ENCODE data around the gene TLE3.

The TLE3 gene

DNA sequence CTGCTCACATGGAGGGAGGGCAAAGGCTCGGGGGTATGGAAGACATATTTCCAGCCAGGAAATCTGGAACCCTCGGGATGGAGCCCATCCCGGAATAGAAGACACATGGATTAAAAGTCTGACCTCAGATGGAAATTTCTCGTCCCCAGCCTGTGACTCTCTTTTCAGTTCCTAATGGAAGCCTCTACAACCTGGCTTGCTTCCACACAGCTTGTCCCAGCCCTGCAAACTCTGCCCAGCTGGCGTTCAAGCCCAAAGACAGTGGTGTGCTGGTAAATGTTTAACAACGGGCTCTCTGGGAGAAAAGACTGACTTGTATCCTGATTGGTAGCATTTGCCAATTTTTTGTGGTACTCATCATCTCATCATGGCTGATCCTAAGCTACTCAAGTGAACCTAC, 35.6 kb upstream of the TLE3 start (continued):
- TF ChIP-seq, protein P1, sequence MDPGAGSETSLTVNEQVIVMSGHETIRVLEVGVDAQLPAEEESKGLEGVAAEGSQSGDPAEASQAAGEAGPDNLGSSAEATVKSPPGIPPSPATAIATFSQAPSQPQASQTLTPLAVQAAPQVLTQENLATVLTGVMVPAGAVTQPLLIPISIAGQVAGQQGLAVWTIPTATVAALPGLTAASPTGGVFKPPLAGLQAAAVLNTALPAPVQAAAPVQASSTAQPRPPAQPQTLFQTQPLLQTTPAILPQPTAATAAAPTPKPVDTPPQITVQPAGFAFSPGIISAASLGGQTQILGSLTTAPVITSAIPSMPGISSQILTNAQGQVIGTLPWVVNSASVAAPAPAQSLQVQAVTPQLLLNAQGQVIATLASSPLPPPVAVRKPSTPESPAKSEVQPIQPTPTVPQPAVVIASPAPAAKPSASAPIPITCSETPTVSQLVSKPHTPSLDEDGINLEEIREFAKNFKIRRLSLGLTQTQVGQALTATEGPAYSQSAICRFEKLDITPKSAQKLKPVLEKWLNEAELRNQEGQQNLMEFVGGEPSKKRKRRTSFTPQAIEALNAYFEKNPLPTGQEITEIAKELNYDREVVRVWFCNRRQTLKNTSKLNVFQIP (CRISPR knock-in tag; IDR thresholded peaks at IDR 0.05; ENCODE audit: borderline replicate concordance, low read depth): no peak
- TF ChIP-seq, protein P2, sequence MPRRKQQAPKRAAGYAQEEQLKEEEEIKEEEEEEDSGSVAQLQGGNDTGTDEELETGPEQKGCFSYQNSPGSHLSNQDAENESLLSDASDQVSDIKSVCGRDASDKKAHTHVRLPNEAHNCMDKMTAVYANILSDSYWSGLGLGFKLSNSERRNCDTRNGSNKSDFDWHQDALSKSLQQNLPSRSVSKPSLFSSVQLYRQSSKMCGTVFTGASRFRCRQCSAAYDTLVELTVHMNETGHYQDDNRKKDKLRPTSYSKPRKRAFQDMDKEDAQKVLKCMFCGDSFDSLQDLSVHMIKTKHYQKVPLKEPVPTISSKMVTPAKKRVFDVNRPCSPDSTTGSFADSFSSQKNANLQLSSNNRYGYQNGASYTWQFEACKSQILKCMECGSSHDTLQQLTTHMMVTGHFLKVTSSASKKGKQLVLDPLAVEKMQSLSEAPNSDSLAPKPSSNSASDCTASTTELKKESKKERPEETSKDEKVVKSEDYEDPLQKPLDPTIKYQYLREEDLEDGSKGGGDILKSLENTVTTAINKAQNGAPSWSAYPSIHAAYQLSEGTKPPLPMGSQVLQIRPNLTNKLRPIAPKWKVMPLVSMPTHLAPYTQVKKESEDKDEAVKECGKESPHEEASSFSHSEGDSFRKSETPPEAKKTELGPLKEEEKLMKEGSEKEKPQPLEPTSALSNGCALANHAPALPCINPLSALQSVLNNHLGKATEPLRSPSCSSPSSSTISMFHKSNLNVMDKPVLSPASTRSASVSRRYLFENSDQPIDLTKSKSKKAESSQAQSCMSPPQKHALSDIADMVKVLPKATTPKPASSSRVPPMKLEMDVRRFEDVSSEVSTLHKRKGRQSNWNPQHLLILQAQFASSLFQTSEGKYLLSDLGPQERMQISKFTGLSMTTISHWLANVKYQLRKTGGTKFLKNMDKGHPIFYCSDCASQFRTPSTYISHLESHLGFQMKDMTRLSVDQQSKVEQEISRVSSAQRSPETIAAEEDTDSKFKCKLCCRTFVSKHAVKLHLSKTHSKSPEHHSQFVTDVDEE (CRISPR knock-in tag; IDR thresholded peaks at IDR 0.05): no peak
- TF ChIP-seq, protein P3, sequence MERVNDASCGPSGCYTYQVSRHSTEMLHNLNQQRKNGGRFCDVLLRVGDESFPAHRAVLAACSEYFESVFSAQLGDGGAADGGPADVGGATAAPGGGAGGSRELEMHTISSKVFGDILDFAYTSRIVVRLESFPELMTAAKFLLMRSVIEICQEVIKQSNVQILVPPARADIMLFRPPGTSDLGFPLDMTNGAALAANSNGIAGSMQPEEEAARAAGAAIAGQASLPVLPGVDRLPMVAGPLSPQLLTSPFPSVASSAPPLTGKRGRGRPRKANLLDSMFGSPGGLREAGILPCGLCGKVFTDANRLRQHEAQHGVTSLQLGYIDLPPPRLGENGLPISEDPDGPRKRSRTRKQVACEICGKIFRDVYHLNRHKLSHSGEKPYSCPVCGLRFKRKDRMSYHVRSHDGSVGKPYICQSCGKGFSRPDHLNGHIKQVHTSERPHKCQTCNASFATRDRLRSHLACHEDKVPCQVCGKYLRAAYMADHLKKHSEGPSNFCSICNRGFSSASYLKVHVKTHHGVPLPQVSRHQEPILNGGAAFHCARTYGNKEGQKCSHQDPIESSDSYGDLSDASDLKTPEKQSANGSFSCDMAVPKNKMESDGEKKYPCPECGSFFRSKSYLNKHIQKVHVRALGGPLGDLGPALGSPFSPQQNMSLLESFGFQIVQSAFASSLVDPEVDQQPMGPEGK (CRISPR knock-in tag; IDR thresholded peaks at IDR 0.05; ENCODE audit: borderline replicate concordance): no peak
- TF ChIP-seq TOX (CRISPR knock-in tag; IDR thresholded peaks at IDR 0.05; ENCODE audit: borderline replicate concordance) (no peak), GLIS3 (CRISPR knock-in tag; IDR thresholded peaks at IDR 0.05) (no peak), SNAI2 (CRISPR knock-in tag; IDR thresholded peaks at IDR 0.05) (no peak), TCF4 (CRISPR knock-in tag; IDR thresholded peaks at IDR 0.05; ENCODE audit: borderline replicate concordance) (no peak)
- TF ChIP-seq, protein P4, sequence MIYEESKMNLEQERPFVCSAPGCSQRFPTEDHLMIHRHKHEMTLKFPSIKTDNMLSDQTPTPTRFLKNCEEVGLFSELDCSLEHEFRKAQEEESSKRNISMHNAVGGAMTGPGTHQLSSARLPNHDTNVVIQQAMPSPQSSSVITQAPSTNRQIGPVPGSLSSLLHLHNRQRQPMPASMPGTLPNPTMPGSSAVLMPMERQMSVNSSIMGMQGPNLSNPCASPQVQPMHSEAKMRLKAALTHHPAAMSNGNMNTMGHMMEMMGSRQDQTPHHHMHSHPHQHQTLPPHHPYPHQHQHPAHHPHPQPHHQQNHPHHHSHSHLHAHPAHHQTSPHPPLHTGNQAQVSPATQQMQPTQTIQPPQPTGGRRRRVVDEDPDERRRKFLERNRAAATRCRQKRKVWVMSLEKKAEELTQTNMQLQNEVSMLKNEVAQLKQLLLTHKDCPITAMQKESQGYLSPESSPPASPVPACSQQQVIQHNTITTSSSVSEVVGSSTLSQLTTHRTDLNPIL (CRISPR knock-in tag; IDR thresholded peaks at IDR 0.05; ENCODE audit: low read depth): no peak

DNA sequence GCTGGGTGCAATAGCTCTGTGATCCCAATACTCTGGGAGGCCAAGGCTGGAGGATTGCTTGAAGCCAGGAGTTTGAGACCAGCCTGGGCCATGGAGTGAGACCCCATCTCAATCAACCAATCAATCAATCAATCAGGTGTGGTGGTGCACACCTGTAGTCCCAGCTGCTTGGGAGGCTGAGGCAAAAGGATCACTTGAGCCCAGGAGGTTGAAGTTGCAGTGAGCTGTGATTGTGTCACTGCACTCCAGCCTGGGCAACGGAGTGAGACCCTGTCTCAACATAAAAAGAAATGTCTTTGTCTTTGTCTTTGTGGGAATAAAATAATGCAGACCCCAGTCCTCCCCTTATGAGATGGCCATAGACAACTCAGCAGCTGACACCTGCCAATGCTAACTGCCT, 34.9 kb upstream of the TLE3 start:
- TF ChIP-seq BACH2 (CRISPR knock-in tag; IDR thresholded peaks at IDR 0.05; ENCODE audit: borderline replicate concordance): no peak
- TF ChIP-seq SNAI2 (CRISPR knock-in tag; IDR thresholded peaks at IDR 0.05): no peak
- no peak for TF ChIP-seq TOX (CRISPR knock-in tag; IDR thresholded peaks at IDR 0.05; ENCODE audit: borderline replicate concordance)
- TF ChIP-seq ZFP30 (CRISPR knock-in tag; IDR thresholded peaks at IDR 0.05): no peak
- no peak for TF ChIP-seq ZFP3 (CRISPR knock-in tag; IDR thresholded peaks at IDR 0.05)
- TF ChIP-seq ESRRG (CRISPR knock-in tag; IDR thresholded peaks at IDR 0.05): no peak
- TF ChIP-seq GLIS3 (CRISPR knock-in tag; IDR thresholded peaks at IDR 0.05): no peak
- no peak for TF ChIP-seq ISL1 (CRISPR knock-in tag; IDR thresholded peaks at IDR 0.05)
- no peak for TF ChIP-seq CSDC2 (CRISPR knock-in tag; IDR thresholded peaks at IDR 0.05)
- no peak for TF ChIP-seq ZC3H10 (CRISPR knock-in tag; IDR thresholded peaks at IDR 0.05)
- TF ChIP-seq, protein P4 (CRISPR knock-in tag; IDR thresholded peaks at IDR 0.05; ENCODE audit: low read depth): no peak
- no peak for TF ChIP-seq ARNTL (CRISPR knock-in tag; IDR thresholded peaks at IDR 0.05; ENCODE audit: borderline replicate concordance, low read depth)
- no peak for TF ChIP-seq TCF4 (CRISPR knock-in tag; IDR thresholded peaks at IDR 0.05; ENCODE audit: borderline replicate concordance)
- TF ChIP-seq, protein P1 (CRISPR knock-in tag; IDR thresholded peaks at IDR 0.05; ENCODE audit: borderline replicate concordance, low read depth): no peak
- ATAC-seq: no peak

DNA sequence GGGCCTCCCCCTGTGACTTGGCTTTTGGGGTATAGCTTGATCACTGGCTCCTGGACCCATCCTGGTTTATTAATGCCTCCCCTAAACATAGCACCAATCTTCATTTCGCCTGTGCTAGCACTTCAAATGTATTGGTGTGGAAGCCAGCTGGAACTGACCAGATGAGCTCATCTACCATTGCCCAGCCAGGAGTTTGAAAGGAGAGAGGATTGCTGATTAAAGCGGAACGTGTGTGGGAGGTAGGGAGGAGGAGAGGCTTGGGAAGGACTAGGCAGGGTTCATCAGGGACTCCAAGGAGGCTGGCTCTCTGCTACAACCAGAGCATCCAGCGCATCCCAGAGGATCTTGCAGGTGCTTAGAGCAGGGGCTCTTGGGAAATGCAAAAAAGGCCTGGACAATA, 34.4 kb upstream of the TLE3 start:
- no peak for ATAC-seq
- TF ChIP-seq RARB (CRISPR knock-in tag; IDR thresholded peaks at IDR 0.05): no peak
- TF ChIP-seq, protein P1 (CRISPR knock-in tag; IDR thresholded peaks at IDR 0.05; ENCODE audit: borderline replicate concordance, low read depth): no peak
- TF ChIP-seq, protein P2 (CRISPR knock-in tag; IDR thresholded peaks at IDR 0.05): no peak
- TF ChIP-seq CSDC2 (CRISPR knock-in tag; IDR thresholded peaks at IDR 0.05): no peak
- no peak for TF ChIP-seq BACH2 (CRISPR knock-in tag; IDR thresholded peaks at IDR 0.05; ENCODE audit: borderline replicate concordance)
- no peak for TF ChIP-seq ZFP30 (CRISPR knock-in tag; IDR thresholded peaks at IDR 0.05)
- no peak for TF ChIP-seq ESRRG (CRISPR knock-in tag; IDR thresholded peaks at IDR 0.05)

All from SK-N-SH treated with all-trans-retinoic acid at 6 μM for 48 hours (cell line).